ENCODE data around the gene DPAGT1. TPM values are rescaled to one million over a fixed set of nuclear protein-coding genes. Genes with fewer than 3 reads are reported as not detected.

Gene DPAGT1
- total and polyA plus RNA-seq, 2 experiments from 2014 or later, result 37.2 to 52.6 TPM

DNA sequence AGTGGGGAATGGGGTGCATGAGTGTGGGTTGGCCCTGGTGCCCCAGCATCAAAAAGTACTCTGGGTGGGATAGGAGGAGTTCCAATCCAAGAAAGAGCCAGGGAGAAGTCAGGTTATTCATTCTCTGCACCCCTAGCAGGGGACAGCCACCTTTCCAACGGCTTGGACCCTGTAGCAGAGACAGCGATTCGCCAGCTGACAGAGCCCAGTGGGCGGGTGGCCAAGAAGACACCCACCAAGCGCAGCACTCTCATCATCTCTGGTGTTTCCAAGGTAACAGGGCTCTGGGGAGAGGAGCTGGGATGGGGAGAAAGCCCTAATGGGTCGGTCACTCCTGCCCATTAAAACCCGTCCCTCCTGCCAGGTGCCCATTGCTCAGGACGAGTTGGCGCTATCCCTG lies 12.1 kb upstream of the DPAGT1 start:
- Mint-ChIP-seq H3K27me3 (ENCODE audit: insufficient read depth, low read depth, poor library complexity) (peaks cover 7% of the 10 kb centered on the region), H3K9me3 (no peaks in the 10 kb centered on the region), H3K4me1 (peaks cover 8% of the 10 kb centered on the region), H3K36me3 (ENCODE audit: low read depth) (no peaks in the 10 kb centered on the region; the same call in 2 of the 3 replicates), H3K4me3 (no peak overlapping the region; the same call in 2 of the 3 replicates), H3K27ac (no peak overlapping the region)
- no peak for ATAC-seq
- H3K27ac ChIP-seq (ENCODE audit: low read depth), result no peak overlapping the region
- no peak for DNase-seq (ENCODE audit: low spot score)
- H3K9me2 ChIP-seq (ENCODE audit: insufficient read depth), result no peaks in the 10 kb centered on the region
- TF ChIP-seq EZH2 (IDR thresholded peaks at IDR 0.05; ENCODE audit: low read depth, unreplicated experiment) (no peak), ZNF114 (CRISPR knock-in tag; IDR thresholded peaks at IDR 0.05) (no peak), POLR2AphosphoS5 (IDR thresholded peaks at IDR 0.05; ENCODE audit: low read depth) (no peak), CREB1 (CRISPR knock-in tag; IDR thresholded peaks at IDR 0.05; ENCODE audit: low read depth) (no peak), ZNF331 (CRISPR knock-in tag; IDR thresholded peaks at IDR 0.05; ENCODE audit: low read depth) (no peak), EZH2phosphoT487 (IDR thresholded peaks at IDR 0.05; ENCODE audit: unreplicated experiment) (no peak), JUNB (IDR thresholded peaks at IDR 0.05; ENCODE audit: unreplicated experiment) (no peak), NANOG (IDR thresholded peaks at IDR 0.05; ENCODE audit: borderline replicate concordance) (no peak), STAT1 (IDR thresholded peaks at IDR 0.05; ENCODE audit: unreplicated experiment) (no peak)
- TF ChIP-seq, protein P1, sequence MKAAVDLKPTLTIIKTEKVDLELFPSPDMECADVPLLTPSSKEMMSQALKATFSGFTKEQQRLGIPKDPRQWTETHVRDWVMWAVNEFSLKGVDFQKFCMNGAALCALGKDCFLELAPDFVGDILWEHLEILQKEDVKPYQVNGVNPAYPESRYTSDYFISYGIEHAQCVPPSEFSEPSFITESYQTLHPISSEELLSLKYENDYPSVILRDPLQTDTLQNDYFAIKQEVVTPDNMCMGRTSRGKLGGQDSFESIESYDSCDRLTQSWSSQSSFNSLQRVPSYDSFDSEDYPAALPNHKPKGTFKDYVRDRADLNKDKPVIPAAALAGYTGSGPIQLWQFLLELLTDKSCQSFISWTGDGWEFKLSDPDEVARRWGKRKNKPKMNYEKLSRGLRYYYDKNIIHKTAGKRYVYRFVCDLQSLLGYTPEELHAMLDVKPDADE (IDR thresholded peaks at IDR 0.05), result no peak
- TF ChIP-seq, protein P2, sequence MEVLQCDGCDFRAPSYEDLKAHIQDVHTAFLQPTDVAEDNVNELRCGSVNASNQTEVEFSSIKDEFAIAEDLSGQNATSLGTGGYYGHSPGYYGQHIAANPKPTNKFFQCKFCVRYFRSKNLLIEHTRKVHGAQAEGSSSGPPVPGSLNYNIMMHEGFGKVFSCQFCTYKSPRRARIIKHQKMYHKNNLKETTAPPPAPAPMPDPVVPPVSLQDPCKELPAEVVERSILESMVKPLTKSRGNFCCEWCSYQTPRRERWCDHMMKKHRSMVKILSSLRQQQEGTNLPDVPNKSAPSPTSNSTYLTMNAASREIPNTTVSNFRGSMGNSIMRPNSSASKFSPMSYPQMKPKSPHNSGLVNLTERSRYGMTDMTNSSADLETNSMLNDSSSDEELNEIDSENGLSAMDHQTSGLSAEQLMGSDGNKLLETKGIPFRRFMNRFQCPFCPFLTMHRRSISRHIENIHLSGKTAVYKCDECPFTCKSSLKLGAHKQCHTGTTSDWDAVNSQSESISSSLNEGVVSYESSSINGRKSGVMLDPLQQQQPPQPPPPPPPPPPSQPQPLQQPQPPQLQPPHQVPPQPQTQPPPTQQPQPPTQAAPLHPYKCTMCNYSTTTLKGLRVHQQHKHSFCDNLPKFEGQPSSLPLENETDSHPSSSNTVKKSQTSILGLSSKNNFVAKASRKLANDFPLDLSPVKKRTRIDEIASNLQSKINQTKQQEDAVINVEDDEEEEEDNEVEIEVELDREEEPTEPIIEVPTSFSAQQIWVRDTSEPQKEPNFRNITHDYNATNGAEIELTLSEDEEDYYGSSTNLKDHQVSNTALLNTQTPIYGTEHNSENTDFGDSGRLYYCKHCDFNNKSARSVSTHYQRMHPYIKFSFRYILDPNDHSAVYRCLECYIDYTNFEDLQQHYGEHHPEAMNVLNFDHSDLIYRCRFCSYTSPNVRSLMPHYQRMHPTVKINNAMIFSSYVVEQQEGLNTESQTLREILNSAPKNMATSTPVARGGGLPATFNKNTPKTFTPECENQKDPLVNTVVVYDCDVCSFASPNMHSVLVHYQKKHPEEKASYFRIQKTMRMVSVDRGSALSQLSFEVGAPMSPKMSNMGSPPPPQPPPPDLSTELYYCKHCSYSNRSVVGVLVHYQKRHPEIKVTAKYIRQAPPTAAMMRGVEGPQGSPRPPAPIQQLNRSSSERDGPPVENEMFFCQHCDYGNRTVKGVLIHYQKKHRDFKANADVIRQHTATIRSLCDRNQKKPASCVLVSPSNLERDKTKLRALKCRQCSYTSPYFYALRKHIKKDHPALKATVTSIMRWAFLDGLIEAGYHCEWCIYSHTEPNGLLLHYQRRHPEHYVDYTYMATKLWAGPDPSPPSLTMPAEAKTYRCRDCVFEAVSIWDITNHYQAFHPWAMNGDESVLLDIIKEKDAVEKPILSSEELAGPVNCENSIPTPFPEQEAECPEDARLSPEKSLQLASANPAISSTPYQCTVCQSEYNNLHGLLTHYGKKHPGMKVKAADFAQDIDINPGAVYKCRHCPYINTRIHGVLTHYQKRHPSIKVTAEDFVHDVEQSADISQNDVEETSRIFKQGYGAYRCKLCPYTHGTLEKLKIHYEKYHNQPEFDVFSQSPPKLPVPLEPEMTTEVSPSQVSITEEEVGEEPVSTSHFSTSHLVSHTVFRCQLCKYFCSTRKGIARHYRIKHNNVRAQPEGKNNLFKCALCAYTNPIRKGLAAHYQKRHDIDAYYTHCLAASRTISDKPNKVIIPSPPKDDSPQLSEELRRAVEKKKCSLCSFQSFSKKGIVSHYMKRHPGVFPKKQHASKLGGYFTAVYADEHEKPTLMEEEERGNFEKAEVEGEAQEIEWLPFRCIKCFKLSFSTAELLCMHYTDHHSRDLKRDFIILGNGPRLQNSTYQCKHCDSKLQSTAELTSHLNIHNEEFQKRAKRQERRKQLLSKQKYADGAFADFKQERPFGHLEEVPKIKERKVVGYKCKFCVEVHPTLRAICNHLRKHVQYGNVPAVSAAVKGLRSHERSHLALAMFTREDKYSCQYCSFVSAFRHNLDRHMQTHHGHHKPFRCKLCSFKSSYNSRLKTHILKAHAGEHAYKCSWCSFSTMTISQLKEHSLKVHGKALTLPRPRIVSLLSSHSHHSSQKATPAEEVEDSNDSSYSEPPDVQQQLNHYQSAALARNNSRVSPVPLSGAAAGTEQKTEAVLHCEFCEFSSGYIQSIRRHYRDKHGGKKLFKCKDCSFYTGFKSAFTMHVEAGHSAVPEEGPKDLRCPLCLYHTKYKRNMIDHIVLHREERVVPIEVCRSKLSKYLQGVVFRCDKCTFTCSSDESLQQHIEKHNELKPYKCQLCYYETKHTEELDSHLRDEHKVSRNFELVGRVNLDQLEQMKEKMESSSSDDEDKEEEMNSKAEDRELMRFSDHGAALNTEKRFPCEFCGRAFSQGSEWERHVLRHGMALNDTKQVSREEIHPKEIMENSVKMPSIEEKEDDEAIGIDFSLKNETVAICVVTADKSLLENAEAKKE (CRISPR knock-in tag; IDR thresholded peaks at IDR 0.05), result no peak
- TF ChIP-seq, protein P3, sequence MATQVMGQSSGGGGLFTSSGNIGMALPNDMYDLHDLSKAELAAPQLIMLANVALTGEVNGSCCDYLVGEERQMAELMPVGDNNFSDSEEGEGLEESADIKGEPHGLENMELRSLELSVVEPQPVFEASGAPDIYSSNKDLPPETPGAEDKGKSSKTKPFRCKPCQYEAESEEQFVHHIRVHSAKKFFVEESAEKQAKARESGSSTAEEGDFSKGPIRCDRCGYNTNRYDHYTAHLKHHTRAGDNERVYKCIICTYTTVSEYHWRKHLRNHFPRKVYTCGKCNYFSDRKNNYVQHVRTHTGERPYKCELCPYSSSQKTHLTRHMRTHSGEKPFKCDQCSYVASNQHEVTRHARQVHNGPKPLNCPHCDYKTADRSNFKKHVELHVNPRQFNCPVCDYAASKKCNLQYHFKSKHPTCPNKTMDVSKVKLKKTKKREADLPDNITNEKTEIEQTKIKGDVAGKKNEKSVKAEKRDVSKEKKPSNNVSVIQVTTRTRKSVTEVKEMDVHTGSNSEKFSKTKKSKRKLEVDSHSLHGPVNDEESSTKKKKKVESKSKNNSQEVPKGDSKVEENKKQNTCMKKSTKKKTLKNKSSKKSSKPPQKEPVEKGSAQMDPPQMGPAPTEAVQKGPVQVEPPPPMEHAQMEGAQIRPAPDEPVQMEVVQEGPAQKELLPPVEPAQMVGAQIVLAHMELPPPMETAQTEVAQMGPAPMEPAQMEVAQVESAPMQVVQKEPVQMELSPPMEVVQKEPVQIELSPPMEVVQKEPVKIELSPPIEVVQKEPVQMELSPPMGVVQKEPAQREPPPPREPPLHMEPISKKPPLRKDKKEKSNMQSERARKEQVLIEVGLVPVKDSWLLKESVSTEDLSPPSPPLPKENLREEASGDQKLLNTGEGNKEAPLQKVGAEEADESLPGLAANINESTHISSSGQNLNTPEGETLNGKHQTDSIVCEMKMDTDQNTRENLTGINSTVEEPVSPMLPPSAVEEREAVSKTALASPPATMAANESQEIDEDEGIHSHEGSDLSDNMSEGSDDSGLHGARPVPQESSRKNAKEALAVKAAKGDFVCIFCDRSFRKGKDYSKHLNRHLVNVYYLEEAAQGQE (IDR thresholded peaks at IDR 0.05; ENCODE audit: unreplicated experiment), result no peak
- TF ChIP-seq, protein P4, sequence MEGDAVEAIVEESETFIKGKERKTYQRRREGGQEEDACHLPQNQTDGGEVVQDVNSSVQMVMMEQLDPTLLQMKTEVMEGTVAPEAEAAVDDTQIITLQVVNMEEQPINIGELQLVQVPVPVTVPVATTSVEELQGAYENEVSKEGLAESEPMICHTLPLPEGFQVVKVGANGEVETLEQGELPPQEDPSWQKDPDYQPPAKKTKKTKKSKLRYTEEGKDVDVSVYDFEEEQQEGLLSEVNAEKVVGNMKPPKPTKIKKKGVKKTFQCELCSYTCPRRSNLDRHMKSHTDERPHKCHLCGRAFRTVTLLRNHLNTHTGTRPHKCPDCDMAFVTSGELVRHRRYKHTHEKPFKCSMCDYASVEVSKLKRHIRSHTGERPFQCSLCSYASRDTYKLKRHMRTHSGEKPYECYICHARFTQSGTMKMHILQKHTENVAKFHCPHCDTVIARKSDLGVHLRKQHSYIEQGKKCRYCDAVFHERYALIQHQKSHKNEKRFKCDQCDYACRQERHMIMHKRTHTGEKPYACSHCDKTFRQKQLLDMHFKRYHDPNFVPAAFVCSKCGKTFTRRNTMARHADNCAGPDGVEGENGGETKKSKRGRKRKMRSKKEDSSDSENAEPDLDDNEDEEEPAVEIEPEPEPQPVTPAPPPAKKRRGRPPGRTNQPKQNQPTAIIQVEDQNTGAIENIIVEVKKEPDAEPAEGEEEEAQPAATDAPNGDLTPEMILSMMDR (conservative IDR thresholded peaks at IDR 0.05; ENCODE audit: low read depth in 2 of 2), result no peak
- peaks cover 9% of the 10 kb centered on the region for H3K27me3 ChIP-seq (ENCODE audit: insufficient read depth)
- H2AFZ ChIP-seq, result no peak overlapping the region
- no peaks in the 10 kb centered on the region for H3F3A ChIP-seq (replicated peaks; ENCODE audit: low read depth)
- H3K4me1 ChIP-seq (ENCODE audit: insufficient read depth), result peaks cover 12% of the 10 kb centered on the region
- no peaks in the 10 kb centered on the region for H3K79me2 ChIP-seq (replicated peaks; ENCODE audit: insufficient read depth)
- no peaks in the 10 kb centered on the region for H3K36me3 ChIP-seq (ENCODE audit: insufficient read depth)
- H3K4me3 ChIP-seq, result no peak overlapping the region
- H4K20me1 ChIP-seq (replicated peaks; ENCODE audit: insufficient read depth), result no peaks in the 10 kb centered on the region
- H3K4me2 ChIP-seq, result no peak overlapping the region

All from GM23338 (cell line).